Measurements from ENCODE around the gene RAB3B. TPM values are rescaled to one million over a fixed set of nuclear protein-coding genes. Genes with fewer than 3 reads are reported as not detected.

Gene RAB3B
- total and polyA plus RNA-seq, 9 of the 15 experiments (the other 6 are each of a cell fraction or from before 2014, with no cell fraction given): 0.07 to 0.47 (median 0.27) TPM

DNA sequence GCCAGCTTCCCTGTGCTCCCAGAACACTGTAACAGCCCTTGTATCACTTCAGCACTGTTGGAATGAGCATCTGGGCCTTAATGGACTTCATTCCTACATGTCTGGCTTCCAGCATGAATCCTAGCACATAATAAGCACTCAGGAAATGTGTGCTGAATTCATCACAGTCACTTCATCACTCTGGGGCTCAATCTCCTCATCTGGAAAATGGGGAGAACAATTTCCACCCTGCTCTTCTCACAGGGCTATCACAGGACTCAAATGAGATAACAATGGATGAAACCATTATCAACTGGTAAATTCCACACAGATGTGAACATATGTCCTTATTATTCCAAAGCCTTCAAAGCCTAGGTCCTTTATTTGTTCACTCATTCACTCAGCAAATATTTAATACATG, 12.4 kb downstream of the RAB3B start:
- ChIA-PET POLR2A (interaction anchor here (0.5 to 1.2 kb wide), 4 partner anchors 9 to 99 kb away, joined by 3 to 6 read pairs (median 3); no protein-coding TSS in a partner anchor), CTCF (ENCODE audit: low intra/inter-chr PET ratio) (no interaction called here)
- BruUV-seq (replicated peaks): no TSS peak

More for the DNA sequence above, 12.4 kb downstream of the RAB3B start:
- intact Hi-C loops (cut with micrococcal nuclease): no loop called here
- in situ Hi-C loops (cut with MboI): no loop called here
- no peaks in the 10 kb centered on the region for H3K27me3 ChIP-seq (ENCODE audit: control insufficient read depth in 2 of 2, insufficient read depth in 2 of 2, low read length in 2 of 2)
- H3K79me2 ChIP-seq (ENCODE audit: control insufficient read depth, insufficient read depth, low read length): no peaks in the 10 kb centered on the region
- no peak overlapping the region for H3K9ac ChIP-seq (ENCODE audit: insufficient read depth in 1 of 2, low read depth in 2 of 2, low read length in 2 of 2)
- H3K4me1 ChIP-seq (replicated peaks in 1 of 2; ENCODE audit: control insufficient read depth in 2 of 2, insufficient read depth in 2 of 2, low read length in 2 of 2): peaks cover 0 to 8% of the 10 kb centered on the region in 2 experiments; a peak in 4 of 5 replicates
- ATAC-seq (no peak), FAIRE-seq (no peak), DNase-seq (ENCODE audit: extremely low read depth in 1 of 4, low spot score in 3 of 4) (no peak)
- H3K27ac ChIP-seq (ENCODE audit: extremely low read depth, low read depth, low read length): no peak overlapping the region
- no peaks in the 10 kb centered on the region for H3K36me3 ChIP-seq (ENCODE audit: control insufficient read depth, insufficient read depth, low read length)
- TF ChIP-seq ZNF24 (IDR thresholded peaks at IDR 0.05) (0 out of 2 replicates have a peak, but pooled peaks have one; percentile 35), BCOR (IDR thresholded peaks at IDR 0.05) (peak; percentile 81), CHD2 (IDR thresholded peaks at IDR 0.05; ENCODE audit: low read depth, low read length) (no peak), KLF6 (CRISPR knock-in tag; IDR thresholded peaks at IDR 0.05; ENCODE audit: borderline replicate concordance) (no peak), TGIF2 (CRISPR knock-in tag; IDR thresholded peaks at IDR 0.05) (no peak), ZNF12 (CRISPR knock-in tag; IDR thresholded peaks at IDR 0.05) (no peak), RBM25 (IDR thresholded peaks at IDR 0.05; ENCODE audit: low read depth, low read length, severe bottlenecking) (peak; percentile 79), SREBF2 (CRISPR knock-in tag; IDR thresholded peaks at IDR 0.05) (no peak), FOXP1 (CRISPR knock-in tag; IDR thresholded peaks at IDR 0.05) (no peak), PPARD (CRISPR knock-in tag; IDR thresholded peaks at IDR 0.05) (no peak), RHOXF2B (CRISPR knock-in tag; conservative IDR thresholded peaks at IDR 0.05) (no peak), RBM14 (IDR thresholded peaks at IDR 0.05; ENCODE audit: borderline replicate concordance, insufficient read depth, low read depth, low read length) (no peak), ZNF444 (CRISPR knock-in tag; IDR thresholded peaks at IDR 0.05) (no peak)
- TF ChIP-seq, protein P1, sequence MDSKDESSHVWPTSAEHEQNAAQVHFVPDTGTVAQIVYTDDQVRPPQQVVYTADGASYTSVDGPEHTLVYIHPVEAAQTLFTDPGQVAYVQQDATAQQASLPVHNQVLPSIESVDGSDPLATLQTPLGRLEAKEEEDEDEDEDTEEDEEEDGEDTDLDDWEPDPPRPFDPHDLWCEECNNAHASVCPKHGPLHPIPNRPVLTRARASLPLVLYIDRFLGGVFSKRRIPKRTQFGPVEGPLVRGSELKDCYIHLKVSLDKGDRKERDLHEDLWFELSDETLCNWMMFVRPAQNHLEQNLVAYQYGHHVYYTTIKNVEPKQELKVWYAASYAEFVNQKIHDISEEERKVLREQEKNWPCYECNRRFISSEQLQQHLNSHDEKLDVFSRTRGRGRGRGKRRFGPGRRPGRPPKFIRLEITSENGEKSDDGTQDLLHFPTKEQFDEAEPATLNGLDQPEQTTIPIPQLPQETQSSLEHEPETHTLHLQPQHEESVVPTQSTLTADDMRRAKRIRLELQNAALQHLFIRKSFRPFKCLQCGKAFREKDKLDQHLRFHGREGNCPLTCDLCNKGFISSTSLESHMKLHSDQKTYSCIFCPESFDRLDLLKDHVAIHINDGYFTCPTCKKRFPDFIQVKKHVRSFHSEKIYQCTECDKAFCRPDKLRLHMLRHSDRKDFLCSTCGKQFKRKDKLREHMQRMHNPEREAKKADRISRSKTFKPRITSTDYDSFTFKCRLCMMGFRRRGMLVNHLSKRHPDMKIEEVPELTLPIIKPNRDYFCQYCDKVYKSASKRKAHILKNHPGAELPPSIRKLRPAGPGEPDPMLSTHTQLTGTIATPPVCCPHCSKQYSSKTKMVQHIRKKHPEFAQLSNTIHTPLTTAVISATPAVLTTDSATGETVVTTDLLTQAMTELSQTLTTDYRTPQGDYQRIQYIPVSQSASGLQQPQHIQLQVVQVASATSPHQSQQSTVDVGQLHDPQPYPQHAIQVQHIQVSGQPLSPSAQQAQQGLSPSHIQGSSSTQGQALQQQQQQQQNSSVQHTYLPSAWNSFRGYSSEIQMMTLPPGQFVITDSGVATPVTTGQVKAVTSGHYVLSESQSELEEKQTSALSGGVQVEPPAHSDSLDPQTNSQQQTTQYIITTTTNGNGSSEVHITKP (IDR thresholded peaks at IDR 0.05; ENCODE audit: partially characterized antibody): peak; percentile 59
- TF ChIP-seq, protein P2, sequence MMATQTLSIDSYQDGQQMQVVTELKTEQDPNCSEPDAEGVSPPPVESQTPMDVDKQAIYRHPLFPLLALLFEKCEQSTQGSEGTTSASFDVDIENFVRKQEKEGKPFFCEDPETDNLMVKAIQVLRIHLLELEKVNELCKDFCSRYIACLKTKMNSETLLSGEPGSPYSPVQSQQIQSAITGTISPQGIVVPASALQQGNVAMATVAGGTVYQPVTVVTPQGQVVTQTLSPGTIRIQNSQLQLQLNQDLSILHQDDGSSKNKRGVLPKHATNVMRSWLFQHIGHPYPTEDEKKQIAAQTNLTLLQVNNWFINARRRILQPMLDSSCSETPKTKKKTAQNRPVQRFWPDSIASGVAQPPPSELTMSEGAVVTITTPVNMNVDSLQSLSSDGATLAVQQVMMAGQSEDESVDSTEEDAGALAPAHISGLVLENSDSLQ (IDR thresholded peaks at IDR 0.05): no peak
- no peak overlapping the region for H2AFZ ChIP-seq (ENCODE audit: low read depth, low read length)
- no peak overlapping the region for H3K4me2 ChIP-seq (ENCODE audit: insufficient read depth, low read length)
- H3K4me3 ChIP-seq: no peak overlapping the region
- no peaks in the 10 kb centered on the region for H3K9me3 ChIP-seq (replicated peaks; ENCODE audit: control insufficient read depth, insufficient read depth, low read depth, low read length)
- H4K20me1 ChIP-seq (replicated peaks; ENCODE audit: control insufficient read depth, insufficient read depth, low read length): no peaks in the 10 kb centered on the region
- H3K9me1 ChIP-seq (ENCODE audit: control insufficient read depth, insufficient read depth, low read length): no peaks in the 10 kb centered on the region
